OCI-LY1 (cell line): ENCODE measurements around the gene CNOT8.

ENCODE experiments used
- H2AFZ ChIP-seq: fragments of 200-600 bp; sonication (generic), shearing (Covaris generic); 2 replicates; pipeline ENCODE4 v1.6.0; 2014; ENCODE audit warnings: antibody characterized with exemption, mild to moderate bottlenecking, low read length
- H3F3A ChIP-seq: fragments of 200-600 bp; sonication (generic), shearing (Covaris generic); 2 replicates; pipeline ENCODE4 v1.6.0; 2014; ENCODE audit warnings: mild to moderate bottlenecking, antibody characterized with exemption, low read length, moderate library complexity; ENCODE audit not compliant: insufficient read depth
- H3K27ac ChIP-seq: fragments of 200-600 bp; sonication (generic); 2 replicates; pipeline ENCODE4 v1.5.1; 2014; ENCODE audit warnings: low read length, mixed run types, mild to moderate bottlenecking, low read depth; ENCODE audit not compliant: poor library complexity, severe bottlenecking
- H3K27me3 ChIP-seq: fragments of 200-600 bp; sonication (generic); 2 replicates; pipeline ENCODE4 v1.6.0; 2014; ENCODE audit warnings: antibody characterized with exemption, mild to moderate bottlenecking, low read length, moderate library complexity; ENCODE audit not compliant: insufficient read depth
- H3K36me3 ChIP-seq: fragments of 200-600 bp; sonication (generic); 2 replicates; pipeline ENCODE4 v1.6.1; 2014; ENCODE audit warnings: mild to moderate bottlenecking, antibody characterized with exemption, low read length, moderate library complexity, mixed read lengths; ENCODE audit not compliant: insufficient read depth
- H3K4me1 ChIP-seq: fragments of 200-600 bp; sonication (generic); 2 replicates; pipeline ENCODE4 v1.5.1; 2014; ENCODE audit warnings: mild to moderate bottlenecking, low read length, moderate library complexity; ENCODE audit not compliant: insufficient read depth, severe bottlenecking
- H3K4me2 ChIP-seq: fragments of 200-600 bp; sonication (generic), shearing (Covaris generic); 2 replicates; pipeline ENCODE4 v1.6.1; 2014; ENCODE audit warnings: low read length
- H3K4me3 ChIP-seq: fragments of 200-600 bp; sonication (generic); 2 replicates; pipeline ENCODE4 v1.5.1; 2014; ENCODE audit warnings: low read length, low read depth, mild to moderate bottlenecking, mixed read lengths; ENCODE audit not compliant: poor library complexity, severe bottlenecking
- H3K79me2 ChIP-seq: fragments of 200-600 bp; shearing (Covaris generic); 2 replicates; pipeline ENCODE4 v1.6.1; 2016; ENCODE audit warnings: mixed run types, low read length, mixed read lengths; ENCODE audit not compliant: insufficient read depth
- H3K9ac ChIP-seq: fragments of 200-600 bp; sonication (generic), shearing (Covaris generic); 2 replicates; pipeline ENCODE4 v1.6.1; 2014; ENCODE audit warnings: mild to moderate bottlenecking, low read length, mixed read lengths
- H3K9me2 ChIP-seq: fragments of 200-600 bp; sonication (generic), shearing (Covaris generic); 2 replicates; pipeline ENCODE4 v1.6.1; 2014; ENCODE audit warnings: low read depth, mild to moderate bottlenecking, low read length, mixed read lengths
- H3K9me3 ChIP-seq: fragments of 200-600 bp; shearing (Covaris generic); 2 replicates; pipeline ENCODE4 v1.6.1; 2014; ENCODE audit warnings: low read length, mixed read lengths
- H4K20me1 ChIP-seq: fragments of 200-600 bp; sonication (generic), shearing (Covaris generic); 2 replicates; pipeline ENCODE4 v1.6.0; 2016; ENCODE audit warnings: mild to moderate bottlenecking, low read length; ENCODE audit not compliant: insufficient read depth
- CTCF ChIP-seq: fragments of 200-600 bp; sonication (generic), shearing (Covaris generic); IDR thresholded peaks from 2 replicates; pipeline ENCODE4 v1.5.1; 2017; ENCODE audit warnings: mild to moderate bottlenecking, antibody characterized with exemption, low read length, moderate library complexity, mixed read lengths
- EZH2 ChIP-seq: fragments of 200-600 bp; sonication (generic), shearing (Covaris generic); IDR thresholded peaks from 2 replicates; pipeline ENCODE4 v1.8.0; 2017; ENCODE audit warnings: borderline replicate concordance, mixed run types, mild to moderate bottlenecking, antibody characterized with exemption, low read length, moderate library complexity, mixed read lengths

CNOT8 gene

GRCh38 chr5:154836225-154836624 is 22.2 kb upstream of the CNOT8 start:
- Histone ChIP-seq H3K27ac (no peak overlapping the region), H3K4me1 (no peaks in the 10 kb centered on the region), H3K36me3 (peaks cover 12% of the 10 kb centered on the region), H2AFZ (no peak overlapping the region), H3K9ac (no peak overlapping the region), H3F3A (no peaks in the 10 kb centered on the region), H3K4me3 (no peak overlapping the region), H3K4me2 (no peak overlapping the region), H4K20me1 (no peaks in the 10 kb centered on the region), H3K9me2 (no peaks in the 10 kb centered on the region), H3K9me3 (no peaks in the 10 kb centered on the region), H3K79me2 (no peaks in the 10 kb centered on the region), H3K27me3 (no peaks in the 10 kb centered on the region)
- TF ChIP-seq EZH2 (no peak), CTCF (no peak)

- Histone ChIP-seq H4K20me1 (no peaks in the 10 kb centered on the region), H3K9me3 (no peaks in the 10 kb centered on the region), H3K9me2 (no peaks in the 10 kb centered on the region), H3K4me3 (no peak overlapping the region), H3K4me1 (no peaks in the 10 kb centered on the region), H3K36me3 (peaks cover 7% of the 10 kb centered on the region; the same call in 1 of the 2 replicates), H3K79me2 (no peaks in the 10 kb centered on the region), H2AFZ (no peak overlapping the region), H3K27ac (no peak overlapping the region), H3K4me2 (no peak overlapping the region), H3K9ac (no peak overlapping the region), H3K27me3 (no peaks in the 10 kb centered on the region), H3F3A (no peaks in the 10 kb centered on the region)
- no peak for TF ChIP-seq CTCF
- TF ChIP-seq EZH2, result no peak
These were observed 21.2 kb upstream of the CNOT8 start for GRCh38 chr5:154837009-154837901.

GRCh38 chr5:154840435-154841272 is 17.8 kb upstream of the CNOT8 start:
- Histone ChIP-seq H3K9me2 (no peaks in the 10 kb centered on the region), H3K4me3 (no peak overlapping the region), H3K27ac (no peak overlapping the region), H2AFZ (no peak overlapping the region), H3K9ac (no peak overlapping the region), H3K9me3 (no peaks in the 10 kb centered on the region), H3K36me3 (no peaks in the 10 kb centered on the region), H3K27me3 (no peaks in the 10 kb centered on the region), H3K4me1 (no peaks in the 10 kb centered on the region), H4K20me1 (no peaks in the 10 kb centered on the region), H3F3A (no peaks in the 10 kb centered on the region), H3K4me2 (no peak overlapping the region), H3K79me2 (no peaks in the 10 kb centered on the region)
- TF ChIP-seq CTCF (no peak), EZH2 (no peak)
